Measurements from ENCODE around the gene ZSWIM6. TPM values are rescaled to one million over a fixed set of nuclear protein-coding genes. Genes with fewer than 3 reads are reported as not detected.
A peak's percentile ranks its signal among the peaks of the same experiment; 100 is the strongest.

The ZSWIM6 gene
- total RNA-seq, 1 donor from 2014 or later, result 8.8 TPM

GRCh38 chr5:61301341-61302199 lies 30.5 kb upstream of the ZSWIM6 start:
- Histone ChIP-seq H3K9me3 (no peaks in the 10 kb centered on the region), H3K36me3 (no peaks in the 10 kb centered on the region), H3K27ac (peak overlapping the region; percentile 73), H3K27me3 (no peaks in the 10 kb centered on the region), H3K4me1 (peaks cover 0 to 21% of the 10 kb centered on the region in 2 donors), H3K4me3 (no peak overlapping the region)
- intact Hi-C loops (cut with DNase I), result loop anchor here (1.0 kb wide), 1 partner anchor 29 kb away; no protein-coding TSS in a partner anchor
- TF ChIP-seq CTCF (IDR thresholded peaks at IDR 0.05), result peak in 1 of 3 experiments; percentile 14
- peak; percentile 70 to 94 for DNase-seq (ENCODE audit: low spot score in 2 of 2)

GRCh38 chr5:61302200-61302563 lies 29.9 kb upstream of the ZSWIM6 start:
- H3K4me3 ChIP-seq, result no peak overlapping the region
- no peaks in the 10 kb centered on the region for H3K36me3 ChIP-seq
- TF ChIP-seq CTCF (IDR thresholded peaks at IDR 0.05), result no peak
- peak overlapping the region; percentile 73 for H3K27ac ChIP-seq
- DNase-seq (ENCODE audit: low spot score in 2 of 2), result no peak
- H3K4me1 ChIP-seq, result peaks cover 0 to 21% of the 10 kb centered on the region in 2 donors
- no peaks in the 10 kb centered on the region for H3K27me3 ChIP-seq
- intact Hi-C loops (cut with DNase I), result loop anchor here (1.0 kb wide), 1 partner anchor 28 kb away; no protein-coding TSS in a partner anchor
- H3K9me3 ChIP-seq, result no peaks in the 10 kb centered on the region

- Histone ChIP-seq H3K9me3 (no peaks in the 10 kb centered on the region), H3K4me1 (peaks cover 0 to 21% of the 10 kb centered on the region in 2 donors), H3K4me3 (peak overlapping the region; percentile 19 to 20), H3K36me3 (no peaks in the 10 kb centered on the region), H3K27ac (peak overlapping the region; percentile 41 to 73), H3K27me3 (no peaks in the 10 kb centered on the region)
- intact Hi-C loops (cut with DNase I), result no loop called here
- no peak for TF ChIP-seq CTCF (IDR thresholded peaks at IDR 0.05)
- no peak for DNase-seq (ENCODE audit: low spot score in 2 of 2)
These were observed 28.7 kb upstream of the ZSWIM6 start for GRCh38 chr5:61303346-61303745.

GRCh38 chr5:61304590-61305381 lies 27.3 kb upstream of the ZSWIM6 start:
- H3K36me3 ChIP-seq, result no peaks in the 10 kb centered on the region
- H3K27me3 ChIP-seq, result no peaks in the 10 kb centered on the region
- no peak for TF ChIP-seq CTCF (IDR thresholded peaks at IDR 0.05)
- no peak overlapping the region for H3K4me3 ChIP-seq
- intact Hi-C loops (cut with DNase I), result no loop called here
- no peak for DNase-seq (ENCODE audit: low spot score in 2 of 2)
- H3K9me3 ChIP-seq, result no peaks in the 10 kb centered on the region
- no peak overlapping the region for H3K27ac ChIP-seq
- peaks cover 0 to 21% of the 10 kb centered on the region in 2 donors for H3K4me1 ChIP-seq

- Histone ChIP-seq H3K27ac (no peak overlapping the region), H3K36me3 (no peaks in the 10 kb centered on the region), H3K4me1 (peaks cover 0 to 14% of the 10 kb centered on the region in 2 donors), H3K9me3 (no peaks in the 10 kb centered on the region), H3K4me3 (no peak overlapping the region), H3K27me3 (no peaks in the 10 kb centered on the region)
- DNase-seq (ENCODE audit: low spot score in 2 of 2), result no peak
- intact Hi-C loops (cut with DNase I), result no loop called here
- no peak for TF ChIP-seq CTCF (IDR thresholded peaks at IDR 0.05)
These were observed 25.4 kb upstream of the ZSWIM6 start for GRCh38 chr5:61306531-61307131.
